ENCODE data around the gene DAZL. TPM values are rescaled to one million over a fixed set of nuclear protein-coding genes. Genes with fewer than 3 reads are reported as not detected.

The DAZL gene
- polyA plus RNA-seq, 1 of the 3 experiments (the other 2 are of a cell fraction), result not detected

DNA sequence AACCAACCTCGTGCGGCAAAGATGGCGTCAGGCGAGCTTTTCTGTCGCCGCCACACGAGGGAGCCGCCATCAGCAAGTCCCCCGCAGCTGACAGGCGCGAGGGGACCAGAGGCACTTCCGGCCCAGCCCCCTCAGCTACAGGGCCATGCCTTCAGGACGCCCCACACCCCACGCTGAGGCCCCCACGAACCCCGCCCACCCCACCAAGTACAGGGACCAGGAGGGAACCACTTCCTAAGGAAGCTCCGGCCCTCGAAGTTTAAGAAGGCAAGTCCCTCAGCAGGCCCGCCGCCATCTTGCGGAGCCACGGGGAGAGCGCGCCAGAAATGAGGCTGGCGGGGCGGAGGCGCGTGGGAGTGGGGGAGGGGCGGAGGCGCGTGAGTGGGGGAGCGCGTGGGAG, 790 bp downstream of the DAZL start:
- Histone ChIP-seq H3K9me2 (no peaks in the 10 kb centered on the region), H3K27me3 (ENCODE audit: insufficient read depth) (no peaks in the 10 kb centered on the region), H3K4me3 (ENCODE audit: low read depth in 2 of 2, low read length in 1 of 2) (no peak overlapping the region), H3K27ac (ENCODE audit: low read depth in 2 of 2, low read length in 1 of 2) (no peak overlapping the region), H3F3A (replicated peaks; ENCODE audit: insufficient read depth) (peaks cover 5% of the 10 kb centered on the region), H4K20me1 (ENCODE audit: insufficient read depth) (no peaks in the 10 kb centered on the region), H3K4me1 (ENCODE audit: control insufficient read depth in 1 of 2, insufficient read depth in 2 of 2, low read depth in 1 of 2, low read length in 1 of 2) (no peaks in the 10 kb centered on the region; a peak in 1 of 4 replicates), H2AFZ (ENCODE audit: low read depth) (no peak overlapping the region), H3K36me3 (replicated peaks in 1 of 2; ENCODE audit: control insufficient read depth in 1 of 2, insufficient read depth in 2 of 2, low read length in 1 of 2) (no peaks in the 10 kb centered on the region), H3K9ac (no peak overlapping the region), H3K9me3 (no peaks in the 10 kb centered on the region), H3K4me2 (no peak overlapping the region), H3K79me2 (ENCODE audit: insufficient read depth) (no peaks in the 10 kb centered on the region)
- CTCF ChIA-PET, result no interaction called here
- DNase-seq, result peak; percentile 30
- POLR2A ChIA-PET, result no interaction called here
- 92% methylated on average over 33 of the region's 33 CpGs for WGBS (ENCODE audit: low lambda C conversion rate)
- TF ChIP-seq, protein P1, sequence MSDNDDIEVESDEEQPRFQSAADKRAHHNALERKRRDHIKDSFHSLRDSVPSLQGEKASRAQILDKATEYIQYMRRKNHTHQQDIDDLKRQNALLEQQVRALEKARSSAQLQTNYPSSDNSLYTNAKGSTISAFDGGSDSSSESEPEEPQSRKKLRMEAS (IDR thresholded peaks at IDR 0.05; ENCODE audit: low read depth), result no peak
- TF ChIP-seq FOSL2 (IDR thresholded peaks at IDR 0.05; ENCODE audit: borderline replicate concordance, low read depth), result no peak
- TF ChIP-seq, protein P2, sequence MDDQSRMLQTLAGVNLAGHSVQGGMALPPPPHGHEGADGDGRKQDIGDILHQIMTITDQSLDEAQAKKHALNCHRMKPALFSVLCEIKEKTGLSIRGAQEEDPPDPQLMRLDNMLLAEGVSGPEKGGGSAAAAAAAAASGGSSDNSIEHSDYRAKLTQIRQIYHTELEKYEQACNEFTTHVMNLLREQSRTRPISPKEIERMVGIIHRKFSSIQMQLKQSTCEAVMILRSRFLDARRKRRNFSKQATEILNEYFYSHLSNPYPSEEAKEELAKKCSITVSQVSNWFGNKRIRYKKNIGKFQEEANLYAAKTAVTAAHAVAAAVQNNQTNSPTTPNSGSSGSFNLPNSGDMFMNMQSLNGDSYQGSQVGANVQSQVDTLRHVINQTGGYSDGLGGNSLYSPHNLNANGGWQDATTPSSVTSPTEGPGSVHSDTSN (IDR thresholded peaks at IDR 0.05), result no peak
- TF ChIP-seq FOXJ3 (CRISPR knock-in tag; IDR thresholded peaks at IDR 0.05), result no peak
- TF ChIP-seq EZH2phosphoT487 (IDR thresholded peaks at IDR 0.05; ENCODE audit: borderline replicate concordance, low read depth), result no peak
- TF ChIP-seq NRF1 (IDR thresholded peaks at IDR 0.05; ENCODE audit: low read depth, low read length), result no peak
- TF ChIP-seq SMC3 (IDR thresholded peaks at IDR 0.05; ENCODE audit: low read depth, low read length), result no peak
- TF ChIP-seq, protein P3, sequence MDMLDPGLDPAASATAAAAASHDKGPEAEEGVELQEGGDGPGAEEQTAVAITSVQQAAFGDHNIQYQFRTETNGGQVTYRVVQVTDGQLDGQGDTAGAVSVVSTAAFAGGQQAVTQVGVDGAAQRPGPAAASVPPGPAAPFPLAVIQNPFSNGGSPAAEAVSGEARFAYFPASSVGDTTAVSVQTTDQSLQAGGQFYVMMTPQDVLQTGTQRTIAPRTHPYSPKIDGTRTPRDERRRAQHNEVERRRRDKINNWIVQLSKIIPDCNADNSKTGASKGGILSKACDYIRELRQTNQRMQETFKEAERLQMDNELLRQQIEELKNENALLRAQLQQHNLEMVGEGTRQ (IDR thresholded peaks at IDR 0.05; ENCODE audit: borderline replicate concordance, low read depth, low read length), result no peak

DNA sequence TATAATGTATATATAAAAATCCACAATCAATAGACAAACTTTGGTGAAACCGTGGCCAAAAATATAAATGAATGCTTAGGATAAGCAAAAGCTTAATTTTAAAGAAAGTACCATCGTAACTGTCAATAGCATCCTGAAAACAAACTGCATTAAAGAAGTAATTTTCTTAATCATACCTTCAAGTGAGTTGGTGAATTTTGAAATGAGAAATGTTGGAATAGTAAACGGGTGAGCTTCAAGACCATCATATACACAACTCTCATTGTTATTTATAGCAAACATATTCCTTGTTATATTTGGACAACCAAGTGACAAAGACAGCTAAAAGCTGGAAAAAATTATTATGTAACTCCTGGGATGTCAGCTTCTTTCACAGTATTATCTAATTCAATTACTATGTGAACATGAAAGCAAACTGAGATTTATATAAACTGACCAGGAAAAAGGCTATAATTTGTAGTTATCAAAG, 3.7 kb downstream of the DAZL start:
- no peak for DNase-seq
- Histone ChIP-seq H3K79me2 (ENCODE audit: insufficient read depth) (no peaks in the 10 kb centered on the region), H3K4me1 (ENCODE audit: control insufficient read depth in 1 of 2, insufficient read depth in 2 of 2, low read depth in 1 of 2, low read length in 1 of 2) (no peaks in the 10 kb centered on the region; a peak in 1 of 4 replicates), H2AFZ (ENCODE audit: low read depth) (no peak overlapping the region), H4K20me1 (ENCODE audit: insufficient read depth) (no peaks in the 10 kb centered on the region), H3K9me2 (no peaks in the 10 kb centered on the region), H3F3A (replicated peaks; ENCODE audit: insufficient read depth) (peaks cover 5% of the 10 kb centered on the region), H3K27me3 (ENCODE audit: insufficient read depth) (no peaks in the 10 kb centered on the region), H3K9me3 (no peaks in the 10 kb centered on the region), H3K4me2 (no peak overlapping the region), H3K4me3 (ENCODE audit: low read depth in 2 of 2, low read length in 1 of 2) (no peak overlapping the region; a peak in 1 of 4 replicates), H3K27ac (ENCODE audit: low read depth in 2 of 2, low read length in 1 of 2) (no peak overlapping the region), H3K9ac (no peak overlapping the region), H3K36me3 (replicated peaks in 1 of 2; ENCODE audit: control insufficient read depth in 1 of 2, insufficient read depth in 2 of 2, low read length in 1 of 2) (no peaks in the 10 kb centered on the region)
- POLR2A ChIA-PET, result no interaction called here
- 32% methylated on average over 3 of the region's 3 CpGs for whole genome bisulfite sequencing (ENCODE audit: low lambda C conversion rate)
- CTCF ChIA-PET, result interaction anchor here (0.6 to 3.6 kb wide), 48 partner anchors 9 to 1140 kb away, joined by 3 to 36 read pairs (median 4); partner anchors contain the start of genes DPH3, OXNAD1 and TBC1D5
- TF ChIP-seq EP300 (IDR thresholded peaks at IDR 0.05; ENCODE audit: borderline replicate concordance in 1 of 2, low read depth in 1 of 2, low read length in 1 of 2) (no peak), GATA2 (CRISPR knock-in tag; IDR thresholded peaks at IDR 0.05) (no peak), CHD2 (IDR thresholded peaks at IDR 0.05; ENCODE audit: low read length, partially characterized antibody) (no peak), RFX5 (IDR thresholded peaks at IDR 0.05; ENCODE audit: low read length) (no peak), SIN3A (IDR thresholded peaks at IDR 0.05; ENCODE audit: borderline replicate concordance, low read depth, low read length) (no peak)
- TF ChIP-seq, protein P3 (IDR thresholded peaks at IDR 0.05; ENCODE audit: borderline replicate concordance, low read depth, low read length), result no peak
- TF ChIP-seq, protein P1 (IDR thresholded peaks at IDR 0.05; ENCODE audit: low read depth), result no peak
- TF ChIP-seq, protein P4, sequence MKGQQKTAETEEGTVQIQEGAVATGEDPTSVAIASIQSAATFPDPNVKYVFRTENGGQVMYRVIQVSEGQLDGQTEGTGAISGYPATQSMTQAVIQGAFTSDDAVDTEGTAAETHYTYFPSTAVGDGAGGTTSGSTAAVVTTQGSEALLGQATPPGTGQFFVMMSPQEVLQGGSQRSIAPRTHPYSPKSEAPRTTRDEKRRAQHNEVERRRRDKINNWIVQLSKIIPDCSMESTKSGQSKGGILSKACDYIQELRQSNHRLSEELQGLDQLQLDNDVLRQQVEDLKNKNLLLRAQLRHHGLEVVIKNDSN (IDR thresholded peaks at IDR 0.05; ENCODE audit: borderline replicate concordance, low read depth), result no peak
- TF ChIP-seq, protein P5, sequence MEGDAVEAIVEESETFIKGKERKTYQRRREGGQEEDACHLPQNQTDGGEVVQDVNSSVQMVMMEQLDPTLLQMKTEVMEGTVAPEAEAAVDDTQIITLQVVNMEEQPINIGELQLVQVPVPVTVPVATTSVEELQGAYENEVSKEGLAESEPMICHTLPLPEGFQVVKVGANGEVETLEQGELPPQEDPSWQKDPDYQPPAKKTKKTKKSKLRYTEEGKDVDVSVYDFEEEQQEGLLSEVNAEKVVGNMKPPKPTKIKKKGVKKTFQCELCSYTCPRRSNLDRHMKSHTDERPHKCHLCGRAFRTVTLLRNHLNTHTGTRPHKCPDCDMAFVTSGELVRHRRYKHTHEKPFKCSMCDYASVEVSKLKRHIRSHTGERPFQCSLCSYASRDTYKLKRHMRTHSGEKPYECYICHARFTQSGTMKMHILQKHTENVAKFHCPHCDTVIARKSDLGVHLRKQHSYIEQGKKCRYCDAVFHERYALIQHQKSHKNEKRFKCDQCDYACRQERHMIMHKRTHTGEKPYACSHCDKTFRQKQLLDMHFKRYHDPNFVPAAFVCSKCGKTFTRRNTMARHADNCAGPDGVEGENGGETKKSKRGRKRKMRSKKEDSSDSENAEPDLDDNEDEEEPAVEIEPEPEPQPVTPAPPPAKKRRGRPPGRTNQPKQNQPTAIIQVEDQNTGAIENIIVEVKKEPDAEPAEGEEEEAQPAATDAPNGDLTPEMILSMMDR (IDR thresholded peaks at IDR 0.05), result no peak
- TF ChIP-seq, protein P6, sequence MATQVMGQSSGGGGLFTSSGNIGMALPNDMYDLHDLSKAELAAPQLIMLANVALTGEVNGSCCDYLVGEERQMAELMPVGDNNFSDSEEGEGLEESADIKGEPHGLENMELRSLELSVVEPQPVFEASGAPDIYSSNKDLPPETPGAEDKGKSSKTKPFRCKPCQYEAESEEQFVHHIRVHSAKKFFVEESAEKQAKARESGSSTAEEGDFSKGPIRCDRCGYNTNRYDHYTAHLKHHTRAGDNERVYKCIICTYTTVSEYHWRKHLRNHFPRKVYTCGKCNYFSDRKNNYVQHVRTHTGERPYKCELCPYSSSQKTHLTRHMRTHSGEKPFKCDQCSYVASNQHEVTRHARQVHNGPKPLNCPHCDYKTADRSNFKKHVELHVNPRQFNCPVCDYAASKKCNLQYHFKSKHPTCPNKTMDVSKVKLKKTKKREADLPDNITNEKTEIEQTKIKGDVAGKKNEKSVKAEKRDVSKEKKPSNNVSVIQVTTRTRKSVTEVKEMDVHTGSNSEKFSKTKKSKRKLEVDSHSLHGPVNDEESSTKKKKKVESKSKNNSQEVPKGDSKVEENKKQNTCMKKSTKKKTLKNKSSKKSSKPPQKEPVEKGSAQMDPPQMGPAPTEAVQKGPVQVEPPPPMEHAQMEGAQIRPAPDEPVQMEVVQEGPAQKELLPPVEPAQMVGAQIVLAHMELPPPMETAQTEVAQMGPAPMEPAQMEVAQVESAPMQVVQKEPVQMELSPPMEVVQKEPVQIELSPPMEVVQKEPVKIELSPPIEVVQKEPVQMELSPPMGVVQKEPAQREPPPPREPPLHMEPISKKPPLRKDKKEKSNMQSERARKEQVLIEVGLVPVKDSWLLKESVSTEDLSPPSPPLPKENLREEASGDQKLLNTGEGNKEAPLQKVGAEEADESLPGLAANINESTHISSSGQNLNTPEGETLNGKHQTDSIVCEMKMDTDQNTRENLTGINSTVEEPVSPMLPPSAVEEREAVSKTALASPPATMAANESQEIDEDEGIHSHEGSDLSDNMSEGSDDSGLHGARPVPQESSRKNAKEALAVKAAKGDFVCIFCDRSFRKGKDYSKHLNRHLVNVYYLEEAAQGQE (IDR thresholded peaks at IDR 0.05; ENCODE audit: low read depth, low read length), result no peak

Data from SK-N-SH (cell line).